HG02798 (cell line): Measurements from ENCODE around the gene CMTR1.
"Not testable (repeated sequence)": the region's sequence is repeated elsewhere in the genome, so short reads cannot be mapped to it uniquely, and the experiment has no call there.

Source experiments
- ATAC-seq: cut with Tn5 transposase; IDR thresholded peaks from one replicate; pipeline ENCODE4 v1.9.1; 2021; ENCODE audit warnings: mild to moderate bottlenecking; ENCODE audit not compliant: unreplicated experiment, poor library complexity

CMTR1 gene, protein sequence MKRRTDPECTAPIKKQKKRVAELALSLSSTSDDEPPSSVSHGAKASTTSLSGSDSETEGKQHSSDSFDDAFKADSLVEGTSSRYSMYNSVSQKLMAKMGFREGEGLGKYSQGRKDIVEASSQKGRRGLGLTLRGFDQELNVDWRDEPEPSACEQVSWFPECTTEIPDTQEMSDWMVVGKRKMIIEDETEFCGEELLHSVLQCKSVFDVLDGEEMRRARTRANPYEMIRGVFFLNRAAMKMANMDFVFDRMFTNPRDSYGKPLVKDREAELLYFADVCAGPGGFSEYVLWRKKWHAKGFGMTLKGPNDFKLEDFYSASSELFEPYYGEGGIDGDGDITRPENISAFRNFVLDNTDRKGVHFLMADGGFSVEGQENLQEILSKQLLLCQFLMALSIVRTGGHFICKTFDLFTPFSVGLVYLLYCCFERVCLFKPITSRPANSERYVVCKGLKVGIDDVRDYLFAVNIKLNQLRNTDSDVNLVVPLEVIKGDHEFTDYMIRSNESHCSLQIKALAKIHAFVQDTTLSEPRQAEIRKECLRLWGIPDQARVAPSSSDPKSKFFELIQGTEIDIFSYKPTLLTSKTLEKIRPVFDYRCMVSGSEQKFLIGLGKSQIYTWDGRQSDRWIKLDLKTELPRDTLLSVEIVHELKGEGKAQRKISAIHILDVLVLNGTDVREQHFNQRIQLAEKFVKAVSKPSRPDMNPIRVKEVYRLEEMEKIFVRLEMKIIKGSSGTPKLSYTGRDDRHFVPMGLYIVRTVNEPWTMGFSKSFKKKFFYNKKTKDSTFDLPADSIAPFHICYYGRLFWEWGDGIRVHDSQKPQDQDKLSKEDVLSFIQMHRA

GRCh38 chr6:37432916-37433656, at the start of gene CMTR1:
Gene CMTR1, plus strand, starts transcription at chr6:37433221. Its CDS starts 2,409 bp downstream, at chr6:37435630.
- ATAC-seq, result peak; percentile 95

DNA sequence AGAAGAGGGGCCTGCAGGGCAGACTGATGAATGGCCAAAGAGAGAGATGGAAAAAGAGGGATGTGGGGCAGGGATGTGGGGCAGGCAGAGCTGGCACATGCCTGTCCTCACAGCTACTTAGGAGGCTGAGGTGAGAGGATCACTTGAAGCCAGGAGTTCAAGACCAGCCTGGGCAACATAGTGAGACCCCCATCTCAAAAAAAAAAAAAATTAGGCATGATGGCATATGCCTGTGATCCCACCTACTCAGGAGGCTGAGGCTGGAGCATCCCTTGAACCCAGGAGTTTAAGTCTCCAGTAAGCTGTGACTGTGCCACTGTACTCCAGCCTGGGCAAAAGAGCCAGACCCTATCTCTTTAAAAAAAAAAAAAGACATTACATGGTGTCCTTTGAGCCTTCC, 44.4 kb upstream of the CMTR1 start:
- ATAC-seq, result no peak

GRCh38 chr6:37389857-37390256, 43.2 kb upstream of the CMTR1 start:
- ATAC-seq, result no peak

DNA sequence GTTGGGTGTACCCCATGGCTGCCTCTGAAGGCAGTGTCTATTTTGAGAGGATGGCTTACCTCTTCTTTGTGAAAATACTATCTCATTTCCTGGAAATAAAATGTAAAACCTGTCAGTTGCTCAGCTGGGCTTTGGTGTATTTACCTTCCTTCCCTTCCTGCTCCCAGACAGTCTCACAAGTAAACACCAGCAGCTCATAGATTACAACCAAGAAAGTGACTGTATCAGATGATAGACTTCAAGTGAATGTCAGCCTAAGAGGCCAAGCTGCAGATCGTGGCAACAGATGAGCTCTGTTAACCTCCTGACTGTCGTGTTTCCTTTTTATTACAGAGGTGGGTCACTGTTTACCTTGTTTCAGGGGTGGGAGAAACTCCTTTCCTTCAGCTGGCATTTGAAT, 41.9 kb upstream of the CMTR1 start:
- no peak for ATAC-seq

- no peak for ATAC-seq
Observed at GRCh38 chr6:37392821-37393220, 40.2 kb upstream of the CMTR1 start.

DNA sequence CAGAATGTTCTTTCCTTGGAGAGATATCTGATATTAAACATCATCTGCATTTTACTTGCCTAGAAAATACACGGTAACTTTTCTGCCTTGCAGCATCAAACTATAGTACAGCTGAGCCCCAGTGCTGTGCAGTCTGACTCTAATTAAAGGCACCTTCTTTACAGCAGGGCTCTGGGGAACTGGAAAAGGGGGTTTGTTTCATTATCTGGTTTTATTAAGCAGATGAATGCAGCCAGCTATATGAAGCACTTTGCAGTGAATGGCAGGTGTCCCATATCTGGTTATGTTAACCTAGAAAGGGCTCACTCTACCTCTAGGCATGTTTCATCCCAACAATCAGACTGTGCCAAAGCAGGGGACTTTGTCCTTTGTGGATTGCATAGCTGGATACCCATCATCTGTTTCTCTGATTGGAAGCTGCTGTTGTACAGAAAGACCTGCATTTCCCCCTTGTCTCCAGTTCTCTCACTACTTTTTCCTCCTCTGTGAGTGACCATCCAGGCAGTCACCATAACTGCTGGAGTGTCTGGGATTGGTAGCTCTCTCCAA, 39.6 kb upstream of the CMTR1 start:
- no peak for ATAC-seq

- no peak for ATAC-seq
Observed at GRCh38 chr6:37396571-37397180, 36.3 kb upstream of the CMTR1 start.

GRCh38 chr6:37399131-37399530, 33.9 kb upstream of the CMTR1 start:
- ATAC-seq, result no peak

DNA sequence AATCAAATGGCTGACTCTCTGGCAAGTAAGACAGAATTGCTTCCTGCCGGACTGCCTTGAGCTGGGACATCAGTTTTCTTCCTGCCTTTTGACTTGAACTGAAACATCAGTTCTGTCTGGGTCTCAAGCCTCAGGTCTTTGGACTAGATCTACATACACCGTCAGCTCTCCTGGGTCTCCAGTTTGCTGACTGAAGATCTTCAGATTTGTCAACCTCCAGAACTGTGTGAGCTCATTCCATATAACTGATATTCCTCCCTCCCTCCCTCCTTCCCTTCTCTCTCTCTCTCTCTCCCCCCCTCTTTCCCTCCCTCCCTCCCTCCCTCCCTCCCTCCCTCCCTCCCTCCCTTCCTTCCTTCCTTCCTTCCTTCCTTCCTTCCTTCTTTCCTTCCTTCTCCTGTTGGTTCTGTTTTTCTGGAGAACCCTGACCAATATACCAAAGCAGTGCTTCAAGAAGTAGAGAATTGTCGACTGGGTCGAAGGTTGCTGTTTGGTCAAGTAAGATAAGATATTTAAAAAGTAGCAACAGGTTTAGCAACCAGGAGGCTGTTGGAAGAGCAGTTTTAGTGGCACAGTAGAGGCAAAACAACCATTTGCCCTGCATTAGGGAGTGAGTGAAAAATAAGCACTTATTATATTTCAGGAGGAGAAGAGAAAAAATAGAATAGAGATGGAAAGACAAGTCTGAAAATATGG, 33.1 kb upstream of the CMTR1 start:
- no peak for ATAC-seq

- ATAC-seq, result not testable (repeated sequence)
Observed at GRCh38 chr6:37401658-37402057, 31.4 kb upstream of the CMTR1 start.

GRCh38 chr6:37406726-37407341, 26.2 kb upstream of the CMTR1 start:
- no peak for ATAC-seq

- ATAC-seq, result no peak
Observed at GRCh38 chr6:37407948-37408347, 25.1 kb upstream of the CMTR1 start.

GRCh38 chr6:37409501-37409900, 23.5 kb upstream of the CMTR1 start:
- no peak for ATAC-seq

DNA sequence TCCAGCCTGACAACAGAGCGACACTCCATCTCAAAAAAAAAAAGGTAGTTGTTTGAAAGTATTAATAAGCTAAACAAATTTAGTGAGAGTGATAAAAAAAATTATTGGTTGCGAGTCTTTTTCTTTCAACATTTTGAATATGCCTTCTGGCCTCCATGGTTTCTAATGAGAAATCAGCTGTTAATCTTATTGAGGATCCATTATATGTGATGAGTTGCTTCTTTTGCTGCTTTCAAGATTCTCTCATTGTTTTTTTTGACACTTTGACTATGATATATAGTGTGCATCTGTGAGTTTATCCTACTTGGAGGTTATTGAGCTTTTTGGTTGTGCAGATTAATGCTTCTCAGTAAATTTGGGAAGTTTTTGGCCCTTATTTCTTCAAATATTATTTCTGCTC, 15.6 kb upstream of the CMTR1 start:
- ATAC-seq, result no peak

DNA sequence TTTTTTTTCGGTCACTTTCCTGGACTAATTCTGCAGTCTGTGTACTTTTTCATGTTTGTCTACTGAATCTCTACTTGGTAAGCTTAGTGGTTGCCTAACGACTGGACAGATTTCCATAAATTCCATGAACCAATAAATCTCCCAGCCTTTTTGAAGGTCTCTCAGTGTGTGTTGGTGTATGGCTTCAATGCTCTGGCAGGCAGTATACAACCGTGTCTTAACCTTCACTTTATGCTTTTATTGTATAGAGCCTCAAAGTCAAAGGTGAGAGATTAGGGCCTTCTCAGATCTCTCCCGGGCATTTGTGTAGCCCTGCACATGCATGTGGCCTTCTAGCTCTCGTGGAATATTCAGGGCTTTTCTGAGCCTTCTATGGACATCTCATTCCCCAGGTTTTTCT, 14.3 kb upstream of the CMTR1 start:
- no peak for ATAC-seq

DNA sequence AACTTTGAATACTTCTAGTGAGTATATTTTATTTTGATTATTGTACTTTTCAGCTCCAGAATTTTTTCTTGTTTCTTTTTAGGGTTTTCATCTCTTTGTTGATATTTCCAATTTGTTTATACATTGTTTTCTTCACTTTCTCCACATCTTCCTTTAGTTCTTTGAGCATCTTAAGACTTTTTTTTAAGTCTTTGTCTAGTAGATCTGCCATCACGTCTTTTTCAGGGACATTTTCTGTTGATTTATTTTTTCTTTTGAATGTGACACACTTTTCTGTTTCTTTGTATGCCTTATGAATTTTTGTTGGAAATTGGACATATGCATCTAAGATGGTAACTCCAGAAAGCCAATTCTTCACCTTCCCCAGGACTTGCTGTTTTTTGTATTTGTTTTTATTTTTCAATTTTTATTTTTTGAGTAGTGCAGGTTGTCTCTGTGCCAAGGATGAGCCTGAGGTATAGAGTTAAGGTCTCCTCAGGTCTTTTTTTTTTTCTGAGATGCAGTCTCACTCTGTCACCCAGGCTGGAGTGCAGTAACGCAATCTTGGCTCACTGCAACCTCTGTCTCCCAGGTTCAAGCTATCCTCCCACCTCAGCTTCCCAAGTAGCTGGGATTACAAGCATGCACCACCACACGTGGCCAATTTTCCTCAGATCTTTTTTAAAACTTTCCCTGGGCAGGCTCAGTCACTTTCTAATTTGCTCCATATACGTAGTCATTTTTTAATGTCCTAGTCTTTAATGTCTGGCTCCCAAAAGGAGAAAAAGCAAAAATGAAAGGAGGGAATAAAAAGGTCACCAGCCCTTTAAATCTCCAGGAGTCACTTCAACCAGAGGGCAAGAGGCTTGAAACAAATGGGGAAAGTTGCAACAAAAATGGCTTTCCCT, 6.7 kb upstream of the CMTR1 start:
- ATAC-seq, result no peak

DNA sequence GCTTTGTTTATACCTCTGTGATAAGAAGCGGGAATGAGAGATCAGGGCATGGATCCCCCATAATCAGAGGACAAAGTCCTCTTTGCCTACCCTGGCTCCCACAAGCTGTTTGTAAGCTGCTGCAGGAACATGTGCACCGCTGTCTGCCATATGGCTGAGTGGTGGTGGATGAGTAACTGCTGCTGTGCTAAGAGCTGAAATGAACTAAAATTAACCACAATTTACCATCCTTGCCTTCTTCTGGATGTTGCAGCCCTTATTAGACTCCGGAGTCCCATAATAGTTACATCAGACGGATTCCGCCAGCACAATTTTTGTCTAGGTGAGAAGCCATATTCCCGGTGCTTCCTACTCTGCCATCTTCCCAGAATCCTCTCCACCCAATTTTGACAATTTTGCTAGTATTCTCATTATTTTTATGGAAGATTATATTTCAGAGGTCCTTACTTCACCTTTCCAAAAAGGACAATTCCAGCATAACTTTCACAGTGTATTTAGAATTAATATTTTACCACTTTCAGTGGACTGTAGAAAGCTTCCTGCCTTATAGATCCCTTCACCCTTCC, 6.0 kb upstream of the CMTR1 start:
- no peak for ATAC-seq

DNA sequence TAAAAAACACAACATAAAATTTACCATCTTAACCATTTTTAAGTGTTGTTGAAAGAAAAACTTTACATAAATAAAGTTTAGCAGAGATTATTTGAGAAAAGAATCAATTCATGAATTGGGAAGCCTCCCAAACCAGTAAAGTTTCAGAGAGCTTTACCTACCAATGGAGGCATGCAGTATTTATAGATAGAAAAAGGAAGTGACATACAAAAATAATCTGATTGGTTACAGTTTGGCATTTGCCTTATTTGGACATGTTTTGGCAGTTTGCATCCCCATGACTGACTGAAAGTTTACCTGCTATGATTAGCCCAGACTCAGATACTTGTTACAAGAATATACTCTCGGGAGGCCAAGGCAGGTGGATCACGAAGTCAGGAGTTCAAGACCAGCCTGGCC, 3.7 kb upstream of the CMTR1 start:
- no peak for ATAC-seq
